Measurements from ENCODE around the gene FTSJ3.
"Not testable (repeated sequence)": the region's sequence is repeated elsewhere in the genome, so short reads cannot be mapped to it uniquely, and the experiment has no call there.

- not testable (repeated sequence) for TF ChIP-seq CTCF (IDR thresholded peaks at IDR 0.05; ENCODE audit: insufficient read depth, low read length); POLR2AphosphoS5 (IDR thresholded peaks at IDR 0.05; ENCODE audit: low read depth); GABPA (IDR thresholded peaks at IDR 0.05; ENCODE audit: low read depth); SPI1 (IDR thresholded peaks at IDR 0.05; ENCODE audit: borderline replicate concordance, low read depth)
- TF ChIP-seq, protein P1, sequence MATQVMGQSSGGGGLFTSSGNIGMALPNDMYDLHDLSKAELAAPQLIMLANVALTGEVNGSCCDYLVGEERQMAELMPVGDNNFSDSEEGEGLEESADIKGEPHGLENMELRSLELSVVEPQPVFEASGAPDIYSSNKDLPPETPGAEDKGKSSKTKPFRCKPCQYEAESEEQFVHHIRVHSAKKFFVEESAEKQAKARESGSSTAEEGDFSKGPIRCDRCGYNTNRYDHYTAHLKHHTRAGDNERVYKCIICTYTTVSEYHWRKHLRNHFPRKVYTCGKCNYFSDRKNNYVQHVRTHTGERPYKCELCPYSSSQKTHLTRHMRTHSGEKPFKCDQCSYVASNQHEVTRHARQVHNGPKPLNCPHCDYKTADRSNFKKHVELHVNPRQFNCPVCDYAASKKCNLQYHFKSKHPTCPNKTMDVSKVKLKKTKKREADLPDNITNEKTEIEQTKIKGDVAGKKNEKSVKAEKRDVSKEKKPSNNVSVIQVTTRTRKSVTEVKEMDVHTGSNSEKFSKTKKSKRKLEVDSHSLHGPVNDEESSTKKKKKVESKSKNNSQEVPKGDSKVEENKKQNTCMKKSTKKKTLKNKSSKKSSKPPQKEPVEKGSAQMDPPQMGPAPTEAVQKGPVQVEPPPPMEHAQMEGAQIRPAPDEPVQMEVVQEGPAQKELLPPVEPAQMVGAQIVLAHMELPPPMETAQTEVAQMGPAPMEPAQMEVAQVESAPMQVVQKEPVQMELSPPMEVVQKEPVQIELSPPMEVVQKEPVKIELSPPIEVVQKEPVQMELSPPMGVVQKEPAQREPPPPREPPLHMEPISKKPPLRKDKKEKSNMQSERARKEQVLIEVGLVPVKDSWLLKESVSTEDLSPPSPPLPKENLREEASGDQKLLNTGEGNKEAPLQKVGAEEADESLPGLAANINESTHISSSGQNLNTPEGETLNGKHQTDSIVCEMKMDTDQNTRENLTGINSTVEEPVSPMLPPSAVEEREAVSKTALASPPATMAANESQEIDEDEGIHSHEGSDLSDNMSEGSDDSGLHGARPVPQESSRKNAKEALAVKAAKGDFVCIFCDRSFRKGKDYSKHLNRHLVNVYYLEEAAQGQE (IDR thresholded peaks at IDR 0.05; ENCODE audit: insufficient replicate concordance, low read depth) = not testable (repeated sequence)
Measured at GRCh38 chr17:63874693-63875092, 47.2 kb upstream of the FTSJ3 start.

All from HL-60 (cell line).